OCI-LY7 (cell line): ENCODE measurements around the gene GNE.

ENCODE experiments used
- CTCF ChIP-seq: fragments of 200-600 bp; sonication (generic); conservative IDR thresholded peaks from 2 replicates; pipeline ENCODE4 v1.5.1; 2014; ENCODE audit warnings: mild to moderate bottlenecking, antibody characterized with exemption, low read length, moderate library complexity, mixed read lengths
- EZH2phosphoT487 ChIP-seq: fragments of 200-600 bp; sonication (generic); IDR thresholded peaks from 2 replicates; pipeline ENCODE4 v1.6.1; 2018; ENCODE audit warnings: low read depth, borderline replicate concordance, mild to moderate bottlenecking, mixed run types, antibody characterized with exemption, low read length, moderate library complexity, mixed read lengths

- TF ChIP-seq CTCF (no peak), EZH2phosphoT487 (no peak)
Measured at GRCh38 chr9:36293171-36293570, 34.9 kb upstream of the GNE start.
